Caco-2 (cell line): ENCODE measurements around the gene PSTPIP2. TPM values are rescaled to one million over a fixed set of nuclear protein-coding genes. Genes with fewer than 3 reads are reported as not detected.
"Not testable (repeated sequence)": the region's sequence is repeated elsewhere in the genome, so short reads cannot be mapped to it uniquely, and the experiment has no call there.

Experiments
- BruUV-seq: library from RNA; stranded (reverse); fragments of 400-500 nt; replicated peaks from 2 replicates; lab custom pipeline; 2021; lab: Mats Ljungman, UMichigan
- CTCF ChIA-PET: fragments of 300-600 bp; sonication (Branson Sonifier 250); formaldehyde crosslinking; loops from one replicate; lab custom pipeline; 2022; ENCODE audit warnings: antibody characterized with exemption; lab: Charles Lee
- POLR2A ChIA-PET: fragments of 300-600 bp; sonication (Branson Sonifier 250); formaldehyde crosslinking; loops from one replicate; lab custom pipeline; 2022; ENCODE audit warnings: antibody characterized with exemption; lab: Charles Lee
- DNase-seq, 2 experiments: peaks; one replicate each; pipeline versions ENCODE4 v3.0.0 to v3.0.0-alpha.2; 2020 to 2022
- H3K27me3 ChIP-seq: replicated peaks from 2 replicates; pipeline ENCODE4 v1.6.0; 2011; ENCODE audit warnings: low read length; ENCODE audit not compliant: control insufficient read depth, insufficient read depth
- H3K36me3 ChIP-seq: 2 replicates; pipeline ENCODE4 v1.5.1; 2011; ENCODE audit warnings: low read length; ENCODE audit not compliant: control insufficient read depth, insufficient read depth
- H3K4me1 ChIP-seq: fragments of 250-450 bp; sonication (Bioruptor Pico); 2 replicates; pipeline ENCODE4 v1.5.1; 2020; ENCODE audit warnings: mild to moderate bottlenecking
- H3K4me3 ChIP-seq: 2 replicates; pipeline ENCODE4 v1.5.1; 2011; ENCODE audit warnings: low read depth, mild to moderate bottlenecking, control low read depth, low read length
- H3K9me3 ChIP-seq: fragments of 250-450 bp; sonication (Bioruptor Pico); 2 replicates; pipeline ENCODE4 v1.5.1; 2020; ENCODE audit warnings: mild to moderate bottlenecking, moderate library complexity
- H3K27ac Mint-ChIP-seq: one replicate; pipeline ENCODE4 v1.8.0; 2022; ENCODE audit warnings: mixed read lengths; ENCODE audit not compliant: unreplicated experiment
- H3K27me3 Mint-ChIP-seq: one replicate; pipeline ENCODE4 v1.8.0; 2022; ENCODE audit warnings: mixed read lengths; ENCODE audit not compliant: insufficient read depth, unreplicated experiment
- H3K36me3 Mint-ChIP-seq: one replicate; pipeline ENCODE4 v1.8.0; 2022; ENCODE audit warnings: mild to moderate bottlenecking, mixed read lengths; ENCODE audit not compliant: insufficient read depth, unreplicated experiment
- H3K4me1 Mint-ChIP-seq: one replicate; pipeline ENCODE4 v1.8.0; 2022; ENCODE audit warnings: low read depth, mixed read lengths; ENCODE audit not compliant: unreplicated experiment
- H3K4me3 Mint-ChIP-seq: one replicate; pipeline ENCODE4 v1.8.0; 2022; ENCODE audit warnings: mild to moderate bottlenecking, moderate library complexity, mixed read lengths; ENCODE audit not compliant: unreplicated experiment
- H3K9me3 Mint-ChIP-seq: one replicate; pipeline ENCODE4 v1.8.0; 2022; ENCODE audit warnings: mixed read lengths; ENCODE audit not compliant: unreplicated experiment
- CTCF ChIP-seq, 2 experiments: fragments of 200-600 bp in 1 of 2; IDR thresholded peaks; 1 replicate in 1 of 2; 2 replicates in 1 of 2; pipeline versions ENCODE4 v1.5.1 to v1.8.0; 2011 to 2022; ENCODE audit warnings: antibody characterized with exemption in 1 of 2, control low read depth in 1 of 2, inconsistent platforms in 1 of 2, low read depth in 1 of 2, low read length in 1 of 2, mild to moderate bottlenecking in 1 of 2, moderate library complexity in 1 of 2; ENCODE audit not compliant: insufficient read depth in 1 of 2, severe bottlenecking in 1 of 2, unreplicated experiment in 1 of 2
- intact Hi-C: fragments of 100-400 bp; cut with micrococcal nuclease; formaldehyde crosslinking; loops from one replicate; pipeline ENCODE4 v1.10.0; 2022; ENCODE audit not compliant: unreplicated experiment
- total RNA-seq: library from RNA; stranded (reverse); gene quantifications from 2 replicates; pipeline ENCODE4 v1.2.3, GENCODE V29; 2022

Gene PSTPIP2
- total RNA-seq, 1 experiment from 2014 or later: 13.3 TPM

- Histone ChIP-seq H3K9me3 (no peaks in the 10 kb centered on the region), H3K4me3 (peak overlapping the region; percentile 58), H3K4me1 (no peaks in the 10 kb centered on the region; the same call in 1 of the 2 replicates), H3K27me3 (no peaks in the 10 kb centered on the region), H3K36me3 (no peaks in the 10 kb centered on the region)
- Mint-ChIP-seq H3K4me3 (peak overlapping the region; percentile 72), H3K36me3 (peaks cover 25% of the 10 kb centered on the region), H3K4me1 (no peaks in the 10 kb centered on the region), H3K27ac (no peak overlapping the region), H3K9me3 (no peaks in the 10 kb centered on the region), H3K27me3 (no peaks in the 10 kb centered on the region)
- BruUV-seq: TSS peak; percentile 58
- intact Hi-C loops: no loop called here
- no peak for DNase-seq
- CTCF ChIA-PET: no interaction called here
- POLR2A ChIA-PET: no interaction called here
- TF ChIP-seq CTCF (IDR thresholded peaks at IDR 0.05; ENCODE audit: insufficient read depth in 1 of 2, low read depth in 1 of 2, low read length in 1 of 2, severe bottlenecking in 1 of 2, unreplicated experiment in 1 of 2): no peak
Observed at GRCh38 chr18:46096651-46097300, 24.7 kb upstream of the PSTPIP2 start.

DNA sequence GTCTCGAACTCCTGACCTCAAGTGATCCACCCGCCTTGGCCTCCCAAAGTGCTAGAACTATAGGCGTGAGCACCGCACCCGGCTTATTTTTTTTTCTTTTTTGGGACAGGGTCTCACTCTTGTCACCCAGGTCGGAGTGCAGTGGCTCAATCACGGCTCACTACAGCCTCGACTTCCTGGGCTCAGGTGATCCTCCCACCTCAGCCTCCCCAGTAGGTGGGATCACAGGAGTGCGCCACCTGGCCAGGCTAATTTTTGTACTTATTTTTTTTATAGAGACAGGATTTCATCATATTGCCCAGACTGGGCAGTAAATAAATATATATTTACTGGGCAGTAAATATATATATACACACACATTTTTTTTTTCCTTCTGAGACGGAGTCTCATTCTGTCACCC, 23.5 kb upstream of the PSTPIP2 start:
- no peak for TF ChIP-seq CTCF (IDR thresholded peaks at IDR 0.05; ENCODE audit: insufficient read depth in 1 of 2, low read depth in 1 of 2, low read length in 1 of 2, severe bottlenecking in 1 of 2, unreplicated experiment in 1 of 2)
- no peak overlapping the region for H3K4me3 Mint-ChIP-seq
- CTCF ChIA-PET: no interaction called here
- H3K9me3 ChIP-seq: no peaks in the 10 kb centered on the region
- no peak overlapping the region for H3K4me3 ChIP-seq
- no peaks in the 10 kb centered on the region for H3K9me3 Mint-ChIP-seq
- H3K27me3 Mint-ChIP-seq: no peaks in the 10 kb centered on the region
- peaks cover under 1% of the 10 kb centered on the region; the same call in 1 of the 2 replicates for H3K4me1 ChIP-seq
- POLR2A ChIA-PET: no interaction called here
- no TSS peak for BruUV-seq
- H3K27ac Mint-ChIP-seq: no peak overlapping the region
- H3K36me3 ChIP-seq: no peaks in the 10 kb centered on the region
- H3K36me3 Mint-ChIP-seq: peaks cover 37% of the 10 kb centered on the region
- intact Hi-C loops: no loop called here
- H3K27me3 ChIP-seq: no peaks in the 10 kb centered on the region
- peaks cover 5% of the 10 kb centered on the region for H3K4me1 Mint-ChIP-seq
- no peak for DNase-seq

DNA sequence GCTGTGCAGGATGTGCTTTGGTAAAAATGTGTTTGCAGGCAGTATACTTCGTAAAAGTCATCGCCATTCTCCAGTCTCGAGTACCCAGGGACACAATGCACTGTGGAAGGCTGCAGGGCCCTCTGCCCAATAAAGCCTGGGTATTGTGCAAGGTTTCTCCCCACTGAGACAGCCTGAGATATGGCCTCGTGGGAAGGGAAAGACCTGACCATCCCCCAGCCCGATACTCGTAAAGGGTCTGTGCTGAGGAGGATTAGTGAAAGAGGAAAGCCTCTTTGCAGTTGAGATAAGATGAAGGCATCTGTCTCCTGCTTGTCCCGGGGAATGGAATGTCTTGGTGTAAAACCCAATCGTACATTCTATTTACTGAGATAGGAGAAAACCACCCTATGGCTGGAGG, 16.4 kb upstream of the PSTPIP2 start:
- POLR2A ChIA-PET, CTCF ChIA-PET, BruUV-seq, H3K9me3 ChIP-seq, H3K27me3 ChIP-seq, H3K36me3 ChIP-seq, H3K4me3 ChIP-seq, H3K27me3 Mint-ChIP-seq, H3K9me3 Mint-ChIP-seq: not testable (repeated sequence)
- DNase-seq: peak; percentile 85 to 90
- Mint-ChIP-seq H3K36me3 (peaks cover 80% of the 10 kb centered on the region), H3K27ac (peak overlapping the region; percentile 88), H3K4me1 (peaks cover 12% of the 10 kb centered on the region), H3K4me3 (peak overlapping the region; percentile 64)
- intact Hi-C loops: loop anchor here (1.0 kb wide), 1 partner anchor 36 kb away; no protein-coding TSS in a partner anchor
- H3K4me1 ChIP-seq: peaks cover 33% of the 10 kb centered on the region
